K562 (cell line): ENCODE data around the gene MRM2. TPM values are rescaled to one million over a fixed set of nuclear protein-coding genes. Genes with fewer than 3 reads are reported as not detected.

Experiments used
- CCAR2 ChIP-seq: fragments of 200-400 bp; formaldehyde crosslinking; IDR thresholded peaks from 2 replicates; pipeline ENCODE4 v1.6.1; 2017; ENCODE audit warnings: mild to moderate bottlenecking, low read depth, low read length
- CHD2 ChIP-seq: IDR thresholded peaks from 2 replicates; pipeline ENCODE4 v1.6.1; 2011; ENCODE audit warnings: low read depth, low read length
- GABPB2 ChIP-seq: fragments of 250-450 bp; sonication (Bioruptor Pico); conservative IDR thresholded peaks from 2 replicates; pipeline ENCODE4 v1.5.1; 2021; ENCODE audit warnings: mild to moderate bottlenecking
- HNRNPH1 ChIP-seq: fragments of 200-400 bp; formaldehyde crosslinking; optimal IDR thresholded peaks from 2 replicates; pipeline ENCODE3; 2017; ENCODE audit warnings: low read depth, mild to moderate bottlenecking, low read length, moderate library complexity
- MEIS2 ChIP-seq: fragments of 450-650 bp; IDR thresholded peaks from 2 replicates; pipeline ENCODE4 v1.6.1; 2014; ENCODE audit warnings: mild to moderate bottlenecking; ENCODE audit not compliant: partially characterized antibody
- NR4A1 ChIP-seq, 2 experiments: fragments of 250-450 bp in 1 of 2; fragments of 450-650 bp in 1 of 2; sonication (Bioruptor Pico) in 1 of 2; IDR thresholded peaks; 2 replicates each; pipeline versions ENCODE4 v1.4.0 to v1.6.1; 2016 to 2020; ENCODE audit warnings: mild to moderate bottlenecking in 2 of 2, missing compliant biosample characterization in 1 of 2, missing genetic modification characterization in 1 of 2, moderate library complexity in 1 of 2
- RBM34 ChIP-seq: fragments of 200-400 bp; formaldehyde crosslinking; IDR thresholded peaks from 2 replicates; pipeline ENCODE4 v1.6.1; 2018; ENCODE audit warnings: low read length, borderline replicate concordance; ENCODE audit not compliant: insufficient read depth
- TEAD1 ChIP-seq, 2 experiments: fragments of 450-650 bp in 1 of 2; sonication (generic) in 1 of 2; formaldehyde crosslinking; IDR thresholded peaks; 2 replicates each; pipeline versions ENCODE4 v1.4.0 to v1.8.0; 2020 to 2022; ENCODE audit warnings: mild to moderate bottlenecking in 2 of 2, missing genetic modification reagents in 1 of 2
- TEAD4 ChIP-seq, 2 experiments: sonication (generic) in 1 of 2; formaldehyde crosslinking in 1 of 2; IDR thresholded peaks; 2 replicates each; pipeline versions ENCODE4 v1.6.1 to v1.8.0; 2012 to 2022; ENCODE audit warnings: borderline replicate concordance in 1 of 2, inconsistent platforms in 1 of 2, low read length in 1 of 2, mild to moderate bottlenecking in 1 of 2, missing genetic modification reagents in 1 of 2
- ZNF717 ChIP-seq: fragments of 250-450 bp; sonication (Bioruptor Pico); IDR thresholded peaks from 2 replicates; pipeline ENCODE4 v1.5.0; 2021
- polyA plus RNA-seq, 8 experiments: library from polyadenylated mRNA; depleted of rRNA in 4 of 8; stranded (reverse) in 5 of 8; unstranded in 3 of 8; fragments of >200 nt; fragmentation: Nextera tagmentation in 2 of 8; fragmentation: Illumina TruSeq in 1 of 8; extraction: Ambion mirVana in 2 of 8; extraction: Trizol in 1 of 8; gene quantifications; 2 replicates each; pipeline versions ENCODE4 v1.2.1 to v1.2.3, GENCODE V29; 2011 to 2014; ENCODE audit warnings: inconsistent platforms in 1 of 8, missing spikeins in 1 of 8
- total RNA-seq, 7 experiments: library from RNA; depleted of rRNA in 6 of 7; stranded (reverse); fragments of >200 nt in 6 of 7; fragmentation: Illumina TruSeq in 2 of 7; extraction: Trizol in 2 of 7; gene quantifications; 2 replicates each; pipeline versions ENCODE4 v1.2.1 to v1.2.3, GENCODE V29; 2011 to 2021; ENCODE audit warnings: low replicate concordance in 1 of 7
- TF ChIP-seq, protein P1 (sequence below), 2 experiments: fragments of 450-650 bp in 1 of 2; sonication (generic) in 1 of 2; formaldehyde crosslinking in 1 of 2; IDR thresholded peaks; 2 replicates each; pipeline versions ENCODE4 v1.7.1 to v1.9.0; 2016 to 2022; ENCODE audit warnings: inconsistent platforms in 1 of 2, mild to moderate bottlenecking in 1 of 2, missing genetic modification reagents in 1 of 2
- TF ChIP-seq, protein P2 (sequence below): fragments of 250-450 bp; sonication (Bioruptor Pico); IDR thresholded peaks from 2 replicates; pipeline ENCODE4 v1.5.0; 2022; ENCODE audit warnings: mild to moderate bottlenecking
- TF ChIP-seq, protein P3 (sequence below): conservative IDR thresholded peaks from 2 replicates; pipeline ENCODE4 v1.6.1; 2011; ENCODE audit warnings: low read depth, mild to moderate bottlenecking, low read length; ENCODE audit not compliant: control insufficient read depth

MRM2 gene
- total and polyA plus RNA-seq, 9 of the 15 experiments (the other 6 are each of a cell fraction or from before 2014, with no cell fraction given), result 32.4 to 116 (median 50.5) TPM

DNA sequence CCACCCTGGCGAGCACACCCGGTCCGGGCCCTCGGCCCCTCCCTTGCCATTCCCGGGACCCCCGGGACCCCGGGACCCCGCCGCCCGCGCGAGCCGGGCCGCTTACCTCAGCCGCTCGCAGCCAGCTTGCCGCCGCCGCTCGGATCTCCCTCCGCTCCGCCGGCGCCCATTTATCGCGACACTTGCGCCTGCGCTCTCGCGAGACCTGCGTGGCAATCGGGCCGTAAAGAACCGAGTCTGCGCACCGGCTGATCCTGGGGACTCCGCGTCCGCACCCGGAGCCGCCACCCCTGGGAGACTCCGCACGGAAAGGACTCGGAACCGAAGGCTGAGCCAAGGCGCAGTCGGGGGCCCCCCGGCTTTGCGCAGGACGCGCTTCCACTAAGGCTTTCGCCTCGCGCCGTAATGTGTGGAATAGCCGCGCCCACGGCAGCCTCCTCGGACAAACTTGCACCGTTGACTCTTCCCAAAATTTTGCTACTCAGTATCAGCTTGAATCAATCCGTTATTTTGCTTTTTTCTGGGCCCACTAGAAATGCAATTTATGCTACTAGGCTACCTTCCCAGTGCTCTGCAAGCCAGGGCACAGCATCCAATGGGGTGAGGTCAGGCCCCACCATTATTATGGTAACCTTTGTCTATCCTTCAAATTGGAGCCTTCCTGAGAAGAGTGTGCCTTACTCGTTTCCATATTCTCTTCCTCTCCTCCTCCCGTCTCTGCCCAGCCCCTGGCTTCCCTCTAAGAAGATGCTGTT, 9.1 kb downstream of the MRM2 start, which contains the start of gene MAD1L1 (continued):
- TF ChIP-seq NR4A1 (CRISPR knock-in tag; IDR thresholded peaks at IDR 0.05), result no peak
- no peak for TF ChIP-seq NR4A1 (tag; IDR thresholded peaks at IDR 0.05)
- TF ChIP-seq, protein P1, sequence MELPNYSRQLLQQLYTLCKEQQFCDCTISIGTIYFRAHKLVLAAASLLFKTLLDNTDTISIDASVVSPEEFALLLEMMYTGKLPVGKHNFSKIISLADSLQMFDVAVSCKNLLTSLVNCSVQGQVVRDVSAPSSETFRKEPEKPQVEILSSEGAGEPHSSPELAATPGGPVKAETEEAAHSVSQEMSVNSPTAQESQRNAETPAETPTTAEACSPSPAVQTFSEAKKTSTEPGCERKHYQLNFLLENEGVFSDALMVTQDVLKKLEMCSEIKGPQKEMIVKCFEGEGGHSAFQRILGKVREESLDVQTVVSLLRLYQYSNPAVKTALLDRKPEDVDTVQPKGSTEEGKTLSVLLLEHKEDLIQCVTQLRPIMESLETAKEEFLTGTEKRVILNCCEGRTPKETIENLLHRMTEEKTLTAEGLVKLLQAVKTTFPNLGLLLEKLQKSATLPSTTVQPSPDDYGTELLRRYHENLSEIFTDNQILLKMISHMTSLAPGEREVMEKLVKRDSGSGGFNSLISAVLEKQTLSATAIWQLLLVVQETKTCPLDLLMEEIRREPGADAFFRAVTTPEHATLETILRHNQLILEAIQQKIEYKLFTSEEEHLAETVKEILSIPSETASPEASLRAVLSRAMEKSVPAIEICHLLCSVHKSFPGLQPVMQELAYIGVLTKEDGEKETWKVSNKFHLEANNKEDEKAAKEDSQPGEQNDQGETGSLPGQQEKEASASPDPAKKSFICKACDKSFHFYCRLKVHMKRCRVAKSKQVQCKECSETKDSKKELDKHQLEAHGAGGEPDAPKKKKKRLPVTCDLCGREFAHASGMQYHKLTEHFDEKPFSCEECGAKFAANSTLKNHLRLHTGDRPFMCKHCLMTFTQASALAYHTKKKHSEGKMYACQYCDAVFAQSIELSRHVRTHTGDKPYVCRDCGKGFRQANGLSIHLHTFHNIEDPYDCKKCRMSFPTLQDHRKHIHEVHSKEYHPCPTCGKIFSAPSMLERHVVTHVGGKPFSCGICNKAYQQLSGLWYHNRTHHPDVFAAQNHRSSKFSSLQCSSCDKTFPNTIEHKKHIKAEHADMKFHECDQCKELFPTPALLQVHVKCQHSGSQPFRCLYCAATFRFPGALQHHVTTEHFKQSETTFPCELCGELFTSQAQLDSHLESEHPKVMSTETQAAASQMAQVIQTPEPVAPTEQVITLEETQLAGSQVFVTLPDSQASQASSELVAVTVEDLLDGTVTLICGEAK (IDR thresholded peaks at IDR 0.05), result peak; percentile 91
- TF ChIP-seq, protein P1 (CRISPR knock-in tag; IDR thresholded peaks at IDR 0.05), result no peak
- TF ChIP-seq CCAR2, result no peak
- TF ChIP-seq, protein P2, sequence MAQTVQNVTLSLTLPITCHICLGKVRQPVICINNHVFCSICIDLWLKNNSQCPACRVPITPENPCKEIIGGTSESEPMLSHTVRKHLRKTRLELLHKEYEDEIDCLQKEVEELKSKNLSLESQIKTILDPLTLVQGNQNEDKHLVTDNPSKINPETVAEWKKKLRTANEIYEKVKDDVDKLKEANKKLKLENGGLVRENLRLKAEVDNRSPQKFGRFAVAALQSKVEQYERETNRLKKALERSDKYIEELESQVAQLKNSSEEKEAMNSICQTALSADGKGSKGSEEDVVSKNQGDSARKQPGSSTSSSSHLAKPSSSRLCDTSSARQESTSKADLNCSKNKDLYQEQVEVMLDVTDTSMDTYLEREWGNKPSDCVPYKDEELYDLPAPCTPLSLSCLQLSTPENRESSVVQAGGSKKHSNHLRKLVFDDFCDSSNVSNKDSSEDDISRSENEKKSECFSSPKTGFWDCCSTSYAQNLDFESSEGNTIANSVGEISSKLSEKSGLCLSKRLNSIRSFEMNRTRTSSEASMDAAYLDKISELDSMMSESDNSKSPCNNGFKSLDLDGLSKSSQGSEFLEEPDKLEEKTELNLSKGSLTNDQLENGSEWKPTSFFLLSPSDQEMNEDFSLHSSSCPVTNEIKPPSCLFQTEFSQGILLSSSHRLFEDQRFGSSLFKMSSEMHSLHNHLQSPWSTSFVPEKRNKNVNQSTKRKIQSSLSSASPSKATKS (CRISPR knock-in tag), result no peak
- no peak for TF ChIP-seq RBM34
- no peak for TF ChIP-seq MEIS2
- peak in 1 of 2 experiments; percentile 55; a peak in 1 of 4 replicates for TF ChIP-seq TEAD1 (CRISPR knock-in tag; IDR thresholded peaks at IDR 0.05)
- no peak for TF ChIP-seq ZNF717 (CRISPR knock-in tag)
- TF ChIP-seq HNRNPH1, result no peak
- peak; percentile 6; the same call in 1 of the 2 replicates for TF ChIP-seq TEAD4 (IDR thresholded peaks at IDR 0.05; ENCODE audit: low read length)
- TF ChIP-seq TEAD4 (CRISPR knock-in tag; IDR thresholded peaks at IDR 0.05; ENCODE audit: borderline replicate concordance), result no peak
- peak; percentile 100 for TF ChIP-seq CHD2
- TF ChIP-seq, protein P3, sequence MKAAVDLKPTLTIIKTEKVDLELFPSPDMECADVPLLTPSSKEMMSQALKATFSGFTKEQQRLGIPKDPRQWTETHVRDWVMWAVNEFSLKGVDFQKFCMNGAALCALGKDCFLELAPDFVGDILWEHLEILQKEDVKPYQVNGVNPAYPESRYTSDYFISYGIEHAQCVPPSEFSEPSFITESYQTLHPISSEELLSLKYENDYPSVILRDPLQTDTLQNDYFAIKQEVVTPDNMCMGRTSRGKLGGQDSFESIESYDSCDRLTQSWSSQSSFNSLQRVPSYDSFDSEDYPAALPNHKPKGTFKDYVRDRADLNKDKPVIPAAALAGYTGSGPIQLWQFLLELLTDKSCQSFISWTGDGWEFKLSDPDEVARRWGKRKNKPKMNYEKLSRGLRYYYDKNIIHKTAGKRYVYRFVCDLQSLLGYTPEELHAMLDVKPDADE, result peak; percentile 46; the same call in 1 of the 2 replicates
- no peak for TF ChIP-seq GABPB2 (CRISPR knock-in tag)
